Heart right ventricle (tissue), 16 donors: ENCODE results near the gene RASAL2. TPM values are rescaled to one million over a fixed set of nuclear protein-coding genes. Genes with fewer than 3 reads are reported as not detected.

Source experiments
- ATAC-seq, 8 donors: fragments of 200-7000 bp; cut with Tn5 transposase; one replicate each; pipeline ENCODE4 v1.9.1; 2020; ENCODE audit warnings: mild to moderate bottlenecking in 8 of 8, moderate library complexity in 8 of 8, moderate number of reproducible peaks in 1 of 8
- DNase-seq, 2 donors: peaks; one replicate each; pipeline ENCODE4 v3.0.0-alpha.2; 2020
- H3K27ac ChIP-seq, 10 donors: fragments of 200-600 bp; sonication (generic) in 2 of 10; one replicate each; pipeline versions ENCODE4 v1.5.0 to v1.8.0; 2020 to 2022; ENCODE audit warnings: mild to moderate bottlenecking in 3 of 10
- H3K27me3 ChIP-seq, 7 donors: fragments of 200-600 bp; one replicate each; pipeline ENCODE4 v1.8.0; 2021 to 2022; ENCODE audit warnings: mild to moderate bottlenecking in 2 of 7
- H3K36me3 ChIP-seq, 9 donors: fragments of 200-600 bp; sonication (generic) in 1 of 9; one replicate each; pipeline versions ENCODE4 v1.5.0 to v1.8.0; 2020 to 2022; ENCODE audit warnings: mild to moderate bottlenecking in 2 of 9
- H3K4me1 ChIP-seq, 9 donors: fragments of 200-600 bp; sonication (generic) in 1 of 9; one replicate each; pipeline versions ENCODE4 v1.5.0 to v1.8.0; 2020 to 2022; ENCODE audit warnings: mild to moderate bottlenecking in 4 of 9
- H3K4me3 ChIP-seq, 10 donors: fragments of 200-600 bp; sonication (generic) in 2 of 10; one replicate each; pipeline versions ENCODE4 v1.5.0 to v1.8.0; 2020 to 2022; ENCODE audit warnings: mild to moderate bottlenecking in 7 of 10, moderate library complexity in 2 of 10
- H3K9me3 ChIP-seq, 11 donors: fragments of 200-600 bp in 10 of 11; sonication (generic) in 2 of 11; one replicate each; pipeline versions ENCODE4 v1.5.0 to v1.8.0; 2013 to 2022; ENCODE audit warnings: mild to moderate bottlenecking in 2 of 11, control low read depth in 1 of 11, moderate library complexity in 1 of 11
- CTCF ChIP-seq, 9 donors: fragments of 200-600 bp; sonication (generic) in 2 of 9; IDR thresholded peaks; one replicate each; pipeline versions ENCODE4 v1.5.0 to v1.8.0; 2021 to 2022; ENCODE audit warnings: antibody characterized with exemption in 9 of 9, mild to moderate bottlenecking in 5 of 9, moderate library complexity in 1 of 9
- WGBS, 2 donors: extraction: QIAGEN DNeasy Blood & Tissue Kit; methylation state at CpG; one replicate each; pipeline ENCODE4 v1.1.7; 2013; ENCODE audit warnings: inconsistent platforms in 1 of 2; 5-methylcytosine and 5-hydroxymethylcytosine counted together
- intact Hi-C, 10 donors: fragments of 100-400 bp; cut with DNase I; formaldehyde crosslinking; loops; one replicate each; pipeline versions ENCODE4 v1.11.1 to v1.14.2; 2022
- polyA plus RNA-seq, 2 donors: library from polyadenylated mRNA; stranded (reverse); fragments of 200-250 nt; gene quantifications; one replicate each; pipeline ENCODE4 v1.2.3, GENCODE V29; 2013
- total RNA-seq, 10 donors: library from RNA; stranded (reverse); fragmentation: NEBNext Ultra II Directional in 3 of 10; extraction: Animal tissue kit (Norgen Biotek cat#: 25700) in 3 of 10; gene quantifications; one replicate each; pipeline versions ENCODE4 v1.2.1 to v1.2.4, GENCODE V29; 2021 to 2023
- donor health status: Arrhythmogenic right ventricular cardiomyopathy.
- donor health status: ischemic (EF 13 %, LVEDD 7.1; RV severe dilation, severe dysfunction).
- donor health status: healthy with polysubstance abuse.
- donor health status: DM: no; HTN: yes; CAD: no.
- donor health status: DM: no; HTN: no; CAD: no.
- donor health status: ischemic (EF 25% LVEDD 6.9; RV normal size, moderate dysfunction).
- donor health status: ischemic (EF 25% LVEDD 5.7; RV mildly dilated, moderate dysfunction).
- donor health status: healthy.
- donor health status: DM: yes; HTN: yes; CAD: no.
- donor health status: Ischemic cardiomyopathy.
- donor health status: ischemic (EF 35%, LVEDD 5.7; RV mildly dilated, moderate dysfunction).
- donor health status: nonischemic (EF 11% LVEDD 7.7; RV severe dilation, severe dysfunction).
- donor health status: DM: yes; HTN: yes; CAD: no.
- donor health status: PGD.
- donor health status: ischemic (EF 29% LVEDD 5.4; RV normal size, mild dysfunction).
- donor health status: nonischemic (EF 23%, LVEDD 6.1; RV moderate dilation, normal function).

Gene RASAL2
- total and polyA plus RNA-seq, 12 donors = 3.5 to 59.8 (median 36.2) TPM

GRCh38 chr1:178275049-178275448 is 181.1 kb downstream of the RASAL2 start:
- no peak overlapping the region for H3K27ac ChIP-seq
- 91 to 97% methylated on average over 2 of the region's 2 CpGs for WGBS, 2 donors
- intact Hi-C loops = loop anchor here in 2 of 10 donors (5.0 to 10.0 kb wide), 2 partner anchors 178 to 180 kb away; partner anchors contain the start of gene RASAL2 (in 1 of the 2)

GRCh38 chr1:178275553-178275952 is 181.6 kb downstream of the RASAL2 start:
- DNase-seq (no peak), ATAC-seq (peak in 1 of 8 donors; percentile 22)
- Histone ChIP-seq H3K4me1 (peaks cover 0 to 60% (median 24%) of the 10 kb centered on the region in 9 donors), H3K27me3 (no peaks in the 10 kb centered on the region), H3K4me3 (no peak overlapping the region), H3K27ac (no peak overlapping the region), H3K36me3 (peaks cover 0 to 6% (median 0%) of the 10 kb centered on the region in 9 donors), H3K9me3 (peaks cover 0 to 8% (median 0%) of the 10 kb centered on the region in 11 donors)
- intact Hi-C loops = loop anchor here in 2 of 10 donors (5.0 to 10.0 kb wide), 2 partner anchors 178 to 181 kb away; partner anchors contain the start of gene RASAL2 (in 1 of the 2)
- WGBS, 2 donors = 84 to 94% methylated on average over 2 of the region's 2 CpGs
- TF ChIP-seq CTCF (IDR thresholded peaks at IDR 0.05) = no peak

More at GRCh38 chr1:178275049-178275448, 181.1 kb downstream of the RASAL2 start:
- no peak overlapping the region for H3K4me3 ChIP-seq
- peaks cover 0 to 58% (median 26%) of the 10 kb centered on the region in 9 donors for H3K4me1 ChIP-seq
- DNase-seq (no peak), ATAC-seq (no peak)
- no peak for TF ChIP-seq CTCF (IDR thresholded peaks at IDR 0.05)
- H3K27me3 ChIP-seq = no peaks in the 10 kb centered on the region
- H3K9me3 ChIP-seq = peaks cover 0 to 8% (median 0%) of the 10 kb centered on the region in 11 donors
- peaks cover 0 to 6% (median 0%) of the 10 kb centered on the region in 9 donors for H3K36me3 ChIP-seq

- H3K4me3 ChIP-seq = no peak overlapping the region
- peaks cover 0 to 8% (median 0%) of the 10 kb centered on the region in 11 donors for H3K9me3 ChIP-seq
- 95 to 99% methylated on average over 4 of the region's 4 CpGs for WGBS, 2 donors
- no peak for TF ChIP-seq CTCF (IDR thresholded peaks at IDR 0.05)
- peaks cover 0 to 6% (median 0%) of the 10 kb centered on the region in 9 donors for H3K36me3 ChIP-seq
- no peak for DNase-seq
- peak overlapping the region in 2 of 10 donors; percentile 1 to 13 for H3K27ac ChIP-seq
- intact Hi-C loops = loop anchor here in 2 of 10 donors (5.0 to 10.0 kb wide), 2 partner anchors 181 to 183 kb away; partner anchors contain the start of gene RASAL2 (in 1 of the 2)
- no peaks in the 10 kb centered on the region for H3K27me3 ChIP-seq
- H3K4me1 ChIP-seq = peaks cover 0 to 63% (median 26%) of the 10 kb centered on the region in 9 donors
- ATAC-seq = no peak
Measured at GRCh38 chr1:178277793-178278530, 184.1 kb downstream of the RASAL2 start.

- Histone ChIP-seq H3K36me3 (peaks cover 0 to 13% (median 0%) of the 10 kb centered on the region in 9 donors), H3K9me3 (peaks cover 0 to 8% (median 0%) of the 10 kb centered on the region in 11 donors), H3K27ac (peak overlapping the region in 3 of 10 donors; percentile 1 to 13 (median 11)), H3K27me3 (no peaks in the 10 kb centered on the region), H3K4me3 (no peak overlapping the region), H3K4me1 (peaks cover 0 to 68% (median 29%) of the 10 kb centered on the region in 9 donors)
- intact Hi-C loops = loop anchor here in 2 of 10 donors (5.0 to 10.0 kb wide), 2 partner anchors 182 to 184 kb away; partner anchors contain the start of gene RASAL2 (in 1 of the 2)
- no peak for DNase-seq
- TF ChIP-seq CTCF (IDR thresholded peaks at IDR 0.05) = no peak
- ATAC-seq = no peak
- 81 to 82% methylated on average over 1 of the region's 1 CpG for WGBS, 2 donors
Measured at GRCh38 chr1:178278916-178279686, 185.2 kb downstream of the RASAL2 start.
